Measurements from ENCODE around the gene CFAP54. TPM values are rescaled to one million over a fixed set of nuclear protein-coding genes. Genes with fewer than 3 reads are reported as not detected.

CFAP54 gene
- total and polyA plus RNA-seq, 2 experiments from 2014 or later: 0.07 to 0.76 TPM

DNA sequence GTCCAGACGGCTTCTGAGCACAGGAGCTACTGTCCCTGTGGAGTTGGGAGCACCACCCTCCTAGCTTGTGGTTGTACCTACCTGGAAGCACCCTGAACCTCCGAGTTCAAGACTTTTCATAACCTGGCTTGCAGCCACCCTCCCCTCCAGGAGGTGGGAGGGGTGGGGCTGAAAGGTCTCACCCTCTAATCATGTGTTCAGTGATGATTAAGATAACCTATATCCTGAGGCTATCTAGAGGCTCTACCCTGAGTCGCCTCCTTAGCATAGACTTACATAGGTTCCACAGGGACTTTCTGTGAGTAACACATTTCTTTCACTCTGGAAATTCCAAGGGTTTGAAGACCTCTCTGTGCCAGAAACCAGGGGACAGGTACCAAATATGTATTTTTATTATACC, 146.5 kb downstream of the CFAP54 start (continued):
- TF ChIP-seq, protein P1, sequence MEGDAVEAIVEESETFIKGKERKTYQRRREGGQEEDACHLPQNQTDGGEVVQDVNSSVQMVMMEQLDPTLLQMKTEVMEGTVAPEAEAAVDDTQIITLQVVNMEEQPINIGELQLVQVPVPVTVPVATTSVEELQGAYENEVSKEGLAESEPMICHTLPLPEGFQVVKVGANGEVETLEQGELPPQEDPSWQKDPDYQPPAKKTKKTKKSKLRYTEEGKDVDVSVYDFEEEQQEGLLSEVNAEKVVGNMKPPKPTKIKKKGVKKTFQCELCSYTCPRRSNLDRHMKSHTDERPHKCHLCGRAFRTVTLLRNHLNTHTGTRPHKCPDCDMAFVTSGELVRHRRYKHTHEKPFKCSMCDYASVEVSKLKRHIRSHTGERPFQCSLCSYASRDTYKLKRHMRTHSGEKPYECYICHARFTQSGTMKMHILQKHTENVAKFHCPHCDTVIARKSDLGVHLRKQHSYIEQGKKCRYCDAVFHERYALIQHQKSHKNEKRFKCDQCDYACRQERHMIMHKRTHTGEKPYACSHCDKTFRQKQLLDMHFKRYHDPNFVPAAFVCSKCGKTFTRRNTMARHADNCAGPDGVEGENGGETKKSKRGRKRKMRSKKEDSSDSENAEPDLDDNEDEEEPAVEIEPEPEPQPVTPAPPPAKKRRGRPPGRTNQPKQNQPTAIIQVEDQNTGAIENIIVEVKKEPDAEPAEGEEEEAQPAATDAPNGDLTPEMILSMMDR (conservative IDR thresholded peaks at IDR 0.05; ENCODE audit: low read depth in 2 of 2): no peak
- TF ChIP-seq POLR2AphosphoS5 (IDR thresholded peaks at IDR 0.05; ENCODE audit: low read depth): no peak
- TF ChIP-seq STAT1 (IDR thresholded peaks at IDR 0.05; ENCODE audit: unreplicated experiment): no peak
- no peak for TF ChIP-seq ZNF114 (CRISPR knock-in tag; IDR thresholded peaks at IDR 0.05)

DNA sequence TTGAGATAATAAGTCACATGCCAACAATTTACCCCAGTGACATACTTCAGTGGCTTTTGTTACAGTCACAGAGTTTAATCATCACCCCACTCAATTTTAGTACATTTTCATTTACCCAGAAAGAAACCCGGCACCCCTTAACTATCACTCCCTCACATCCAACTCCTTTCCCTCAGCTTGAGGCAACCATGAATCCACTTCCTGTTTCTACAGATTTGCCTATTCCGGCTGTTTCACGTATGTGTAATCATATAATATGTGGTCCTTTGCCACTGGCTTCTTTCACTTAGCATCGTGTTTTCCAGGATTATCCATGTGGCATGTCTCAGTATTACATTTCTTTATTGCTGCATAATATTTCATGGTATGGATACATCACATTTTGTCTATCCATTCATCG, 147.5 kb downstream of the CFAP54 start:
- no peak for TF ChIP-seq CREB1 (CRISPR knock-in tag; IDR thresholded peaks at IDR 0.05; ENCODE audit: low read depth)
- TF ChIP-seq, protein P1 (conservative IDR thresholded peaks at IDR 0.05; ENCODE audit: low read depth in 2 of 2): no peak
- TF ChIP-seq ZNF331 (CRISPR knock-in tag; IDR thresholded peaks at IDR 0.05; ENCODE audit: low read depth): no peak
- TF ChIP-seq ZNF114 (CRISPR knock-in tag; IDR thresholded peaks at IDR 0.05): no peak
- no peak for TF ChIP-seq POLR2AphosphoS5 (IDR thresholded peaks at IDR 0.05; ENCODE audit: low read depth)
- TF ChIP-seq NANOG (IDR thresholded peaks at IDR 0.05; ENCODE audit: borderline replicate concordance): no peak
- TF ChIP-seq, protein P2, sequence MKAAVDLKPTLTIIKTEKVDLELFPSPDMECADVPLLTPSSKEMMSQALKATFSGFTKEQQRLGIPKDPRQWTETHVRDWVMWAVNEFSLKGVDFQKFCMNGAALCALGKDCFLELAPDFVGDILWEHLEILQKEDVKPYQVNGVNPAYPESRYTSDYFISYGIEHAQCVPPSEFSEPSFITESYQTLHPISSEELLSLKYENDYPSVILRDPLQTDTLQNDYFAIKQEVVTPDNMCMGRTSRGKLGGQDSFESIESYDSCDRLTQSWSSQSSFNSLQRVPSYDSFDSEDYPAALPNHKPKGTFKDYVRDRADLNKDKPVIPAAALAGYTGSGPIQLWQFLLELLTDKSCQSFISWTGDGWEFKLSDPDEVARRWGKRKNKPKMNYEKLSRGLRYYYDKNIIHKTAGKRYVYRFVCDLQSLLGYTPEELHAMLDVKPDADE (IDR thresholded peaks at IDR 0.05): no peak
- TF ChIP-seq, protein P3, sequence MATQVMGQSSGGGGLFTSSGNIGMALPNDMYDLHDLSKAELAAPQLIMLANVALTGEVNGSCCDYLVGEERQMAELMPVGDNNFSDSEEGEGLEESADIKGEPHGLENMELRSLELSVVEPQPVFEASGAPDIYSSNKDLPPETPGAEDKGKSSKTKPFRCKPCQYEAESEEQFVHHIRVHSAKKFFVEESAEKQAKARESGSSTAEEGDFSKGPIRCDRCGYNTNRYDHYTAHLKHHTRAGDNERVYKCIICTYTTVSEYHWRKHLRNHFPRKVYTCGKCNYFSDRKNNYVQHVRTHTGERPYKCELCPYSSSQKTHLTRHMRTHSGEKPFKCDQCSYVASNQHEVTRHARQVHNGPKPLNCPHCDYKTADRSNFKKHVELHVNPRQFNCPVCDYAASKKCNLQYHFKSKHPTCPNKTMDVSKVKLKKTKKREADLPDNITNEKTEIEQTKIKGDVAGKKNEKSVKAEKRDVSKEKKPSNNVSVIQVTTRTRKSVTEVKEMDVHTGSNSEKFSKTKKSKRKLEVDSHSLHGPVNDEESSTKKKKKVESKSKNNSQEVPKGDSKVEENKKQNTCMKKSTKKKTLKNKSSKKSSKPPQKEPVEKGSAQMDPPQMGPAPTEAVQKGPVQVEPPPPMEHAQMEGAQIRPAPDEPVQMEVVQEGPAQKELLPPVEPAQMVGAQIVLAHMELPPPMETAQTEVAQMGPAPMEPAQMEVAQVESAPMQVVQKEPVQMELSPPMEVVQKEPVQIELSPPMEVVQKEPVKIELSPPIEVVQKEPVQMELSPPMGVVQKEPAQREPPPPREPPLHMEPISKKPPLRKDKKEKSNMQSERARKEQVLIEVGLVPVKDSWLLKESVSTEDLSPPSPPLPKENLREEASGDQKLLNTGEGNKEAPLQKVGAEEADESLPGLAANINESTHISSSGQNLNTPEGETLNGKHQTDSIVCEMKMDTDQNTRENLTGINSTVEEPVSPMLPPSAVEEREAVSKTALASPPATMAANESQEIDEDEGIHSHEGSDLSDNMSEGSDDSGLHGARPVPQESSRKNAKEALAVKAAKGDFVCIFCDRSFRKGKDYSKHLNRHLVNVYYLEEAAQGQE (IDR thresholded peaks at IDR 0.05; ENCODE audit: unreplicated experiment): no peak
- no peak for TF ChIP-seq EZH2 (IDR thresholded peaks at IDR 0.05; ENCODE audit: low read depth, unreplicated experiment)
- no peak for TF ChIP-seq EZH2phosphoT487 (IDR thresholded peaks at IDR 0.05; ENCODE audit: unreplicated experiment)
- TF ChIP-seq STAT1 (IDR thresholded peaks at IDR 0.05; ENCODE audit: unreplicated experiment): no peak
- Histone ChIP-seq H3K4me2 (no peak overlapping the region), H3K4me1 (ENCODE audit: insufficient read depth) (no peaks in the 10 kb centered on the region), H3K27ac (ENCODE audit: low read depth) (no peak overlapping the region), H3K27me3 (ENCODE audit: insufficient read depth) (no peaks in the 10 kb centered on the region), H4K20me1 (replicated peaks; ENCODE audit: insufficient read depth) (no peaks in the 10 kb centered on the region), H3K9me2 (ENCODE audit: insufficient read depth) (no peaks in the 10 kb centered on the region), H2AFZ (no peak overlapping the region; the same call in 1 of the 2 replicates), H3F3A (replicated peaks; ENCODE audit: low read depth) (no peaks in the 10 kb centered on the region), H3K79me2 (replicated peaks; ENCODE audit: insufficient read depth) (no peaks in the 10 kb centered on the region), H3K36me3 (ENCODE audit: insufficient read depth) (no peaks in the 10 kb centered on the region), H3K4me3 (no peak overlapping the region)
- H3K4me3 Mint-ChIP-seq: no peak overlapping the region
- H3K27ac Mint-ChIP-seq: no peak overlapping the region
- no peaks in the 10 kb centered on the region for H3K36me3 Mint-ChIP-seq (ENCODE audit: low read depth)
- H3K27me3 Mint-ChIP-seq (ENCODE audit: insufficient read depth, low read depth, poor library complexity): no peaks in the 10 kb centered on the region
- DNase-seq (ENCODE audit: low spot score) (no peak), ATAC-seq (no peak)
- H3K4me1 Mint-ChIP-seq: no peaks in the 10 kb centered on the region
- H3K9me3 Mint-ChIP-seq: no peaks in the 10 kb centered on the region
